CD4-positive, alpha-beta T cell treated with Interleukin-15 for 4 hours (primary cell): ENCODE results near the gene MAP3K5.

Source experiments
- DNase-seq: peaks from one replicate; pipeline ENCODE4 v3.0.0-alpha.2; 2020; ENCODE audit warnings: low spot score

MAP3K5 gene

DNA sequence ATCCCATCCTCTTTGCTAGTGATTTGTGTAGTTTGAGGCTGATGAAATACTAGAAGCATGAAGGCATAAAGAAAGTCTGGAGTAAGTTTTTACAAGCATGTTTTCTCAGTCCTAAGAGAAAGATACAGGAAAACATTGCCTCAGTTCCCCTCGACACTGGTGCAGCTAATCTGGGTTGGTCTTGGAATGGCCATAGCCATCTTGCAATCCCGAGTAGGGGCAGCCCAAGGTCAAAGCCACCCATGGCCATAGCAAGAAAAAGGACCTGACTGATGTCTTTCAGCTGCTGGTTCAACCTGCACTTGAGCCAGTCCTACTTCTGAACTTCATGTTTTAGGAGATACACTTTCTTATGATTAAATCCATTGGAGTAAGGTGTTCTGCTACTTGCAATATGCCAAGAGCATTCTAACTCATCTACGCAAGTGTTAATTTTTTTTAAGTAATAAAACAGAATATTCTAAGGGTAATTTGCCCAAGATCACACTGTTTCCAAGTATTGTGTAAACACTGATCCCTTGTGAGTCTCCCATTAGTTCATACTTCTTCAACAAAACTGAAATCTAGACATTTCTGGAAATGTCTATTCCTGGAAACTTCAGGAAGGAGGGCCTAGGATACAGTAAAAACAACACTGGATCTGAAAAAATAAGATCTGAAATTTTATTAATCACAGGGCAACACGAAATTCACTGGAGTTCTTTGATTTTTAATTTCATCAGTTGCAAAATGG lies 108.9 kb downstream of the MAP3K5 start:
- DNase-seq = no peak

DNA sequence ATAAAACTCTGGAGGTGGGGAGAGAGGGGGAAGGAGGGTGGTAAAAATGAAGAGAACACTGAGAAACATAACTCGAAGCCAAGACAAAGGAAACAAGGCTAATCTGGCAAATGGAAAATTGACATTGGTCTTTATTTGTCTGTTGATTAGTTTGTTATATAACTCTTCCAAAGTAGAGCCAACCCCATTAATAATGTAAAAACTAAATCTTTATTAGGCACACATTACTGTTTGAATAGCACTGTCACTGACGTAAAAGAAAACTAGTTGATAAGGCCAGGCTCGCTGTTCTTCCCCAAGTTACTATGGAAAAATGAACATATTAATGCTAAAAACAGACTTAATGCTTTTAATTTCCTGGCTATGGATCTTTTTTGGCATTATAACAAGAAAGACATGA lies 110.0 kb downstream of the MAP3K5 start:
- DNase-seq = no peak

DNA sequence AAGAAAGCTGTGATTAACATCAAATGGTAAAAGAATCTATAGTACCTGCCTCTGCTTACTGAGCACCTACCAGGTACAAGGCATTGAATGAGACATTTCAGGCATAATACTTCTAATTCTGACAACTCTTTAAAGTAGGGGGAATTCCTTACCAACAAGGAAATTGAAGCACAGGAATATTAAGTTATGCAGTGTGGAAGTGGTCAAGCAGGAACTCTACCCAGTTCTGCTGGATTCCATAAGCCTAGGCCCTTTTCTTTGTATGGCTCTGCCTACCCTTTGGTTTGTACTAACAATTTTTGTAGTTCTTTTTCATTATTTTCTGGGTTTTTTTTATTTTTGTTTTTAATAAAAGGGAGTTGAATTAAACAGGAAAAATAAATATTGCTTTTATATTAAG lies 114.5 kb downstream of the MAP3K5 start:
- DNase-seq = no peak

DNA sequence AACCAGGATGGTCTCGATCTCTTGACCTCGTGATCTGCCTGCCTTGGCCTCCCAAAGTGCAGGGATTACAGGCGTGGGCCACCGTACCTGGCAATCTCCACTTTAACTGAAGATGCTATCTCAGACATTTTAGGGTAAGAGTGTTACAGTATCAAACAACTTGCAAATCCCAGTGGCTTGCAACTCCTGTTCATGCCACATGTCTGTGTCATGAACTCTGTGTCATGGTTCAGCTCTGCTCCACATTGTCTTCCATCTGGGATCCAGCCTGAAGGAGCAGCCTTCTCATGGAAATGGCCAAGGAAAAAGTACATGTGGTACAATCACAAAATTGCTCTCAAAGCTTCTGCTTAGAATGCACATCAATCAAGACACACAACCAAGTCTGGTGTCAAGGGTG lies 114.9 kb downstream of the MAP3K5 start:
- DNase-seq = no peak

DNA sequence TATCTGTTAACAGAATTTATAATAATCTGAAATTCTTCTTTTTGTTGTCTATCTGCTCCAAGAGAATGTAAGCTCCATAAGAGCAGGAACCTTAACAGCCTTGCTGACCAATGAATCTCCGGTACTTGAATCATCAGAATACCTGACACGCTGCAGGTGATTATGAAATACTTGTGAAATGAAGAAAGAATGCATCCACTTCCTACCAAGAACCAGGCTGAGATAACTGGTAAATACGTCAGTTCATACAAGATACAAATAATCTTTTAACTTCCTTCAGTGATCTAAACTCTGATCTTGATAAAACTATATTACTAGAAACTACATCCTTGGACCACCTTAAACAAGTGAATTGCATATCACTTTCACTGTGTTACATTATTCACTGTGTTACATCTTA lies 116.2 kb downstream of the MAP3K5 start:
- no peak for DNase-seq

DNA sequence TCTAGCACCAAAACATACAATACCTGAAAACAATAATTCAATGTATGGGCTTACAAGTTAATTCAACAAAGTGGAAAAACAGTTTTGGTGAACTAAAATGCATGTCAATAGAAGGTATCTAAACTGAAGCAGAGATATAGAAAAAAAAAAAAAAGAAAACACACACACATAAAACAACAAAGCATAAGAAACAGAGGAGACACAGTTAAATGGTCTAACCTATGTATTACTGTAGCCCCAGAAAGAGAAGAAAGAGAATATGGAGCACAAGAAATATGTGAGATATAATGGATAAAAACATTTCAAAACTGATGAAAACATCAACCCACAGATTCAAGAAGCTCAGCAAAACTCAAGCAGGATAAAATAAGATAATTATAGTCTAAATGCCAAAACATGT lies 118.7 kb downstream of the MAP3K5 start:
- DNase-seq = no peak

- no peak for DNase-seq
Observed at GRCh38 chr6:136672144-136672543, 120.1 kb downstream of the MAP3K5 start.

DNA sequence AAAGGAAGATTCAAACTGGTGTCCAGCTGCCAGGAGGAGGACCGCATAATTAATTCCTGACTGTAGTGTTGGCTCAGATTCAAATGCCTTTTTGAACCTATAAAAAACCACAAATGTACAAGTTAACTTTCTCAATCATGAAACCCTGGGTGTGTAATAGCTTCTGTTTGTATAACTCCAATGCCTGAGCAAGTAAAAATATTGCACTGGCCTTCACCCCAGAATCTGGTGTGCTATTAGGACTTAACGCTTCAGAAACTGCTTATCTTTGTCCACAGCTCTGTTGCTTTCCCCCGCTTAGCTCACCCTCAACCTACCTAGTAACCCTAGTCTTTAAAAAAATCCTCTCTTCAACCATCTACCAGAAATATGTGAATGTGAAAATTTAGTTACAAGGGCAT lies 123.0 kb downstream of the MAP3K5 start:
- no peak for DNase-seq

DNA sequence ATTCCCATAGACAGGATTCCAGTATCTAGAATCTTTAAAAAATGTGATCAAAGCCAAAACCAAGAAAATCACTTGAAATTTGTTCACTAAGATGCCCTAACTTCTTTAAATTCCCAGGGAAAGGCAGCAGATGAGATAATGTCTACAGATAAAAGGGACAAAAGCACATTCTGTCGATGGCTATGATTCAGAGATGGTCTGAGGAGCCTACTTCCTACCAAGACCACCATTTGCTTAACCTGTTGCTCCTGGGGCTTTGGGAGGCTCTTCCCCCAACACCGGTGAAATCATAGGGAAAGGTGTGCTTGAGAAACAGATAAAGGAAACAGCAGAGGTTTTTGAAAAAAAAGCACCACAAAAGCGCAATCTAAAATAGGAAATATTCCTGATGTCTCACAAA lies 123.7 kb downstream of the MAP3K5 start:
- no peak for DNase-seq

DNA sequence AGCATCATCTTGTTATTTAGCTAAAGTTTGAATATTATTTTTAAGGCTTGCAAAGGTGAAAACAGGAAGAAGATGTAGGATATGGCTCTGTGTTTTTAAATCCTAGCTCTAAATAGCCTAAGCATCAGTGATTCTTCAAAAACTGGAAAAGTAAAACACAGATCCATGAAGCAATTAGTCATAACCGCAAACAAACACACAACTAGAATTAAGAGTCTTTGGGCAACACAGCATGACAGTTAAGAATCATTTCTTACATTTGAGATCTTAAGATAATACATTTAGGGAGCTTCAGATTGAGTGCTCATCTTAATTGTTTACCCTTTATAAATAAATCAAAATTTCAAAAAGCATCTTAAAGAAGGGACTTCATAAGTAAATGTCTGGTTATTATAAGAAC lies 126.2 kb downstream of the MAP3K5 start:
- no peak for DNase-seq

GRCh38 chr6:136662347-136663237 lies 129.7 kb downstream of the MAP3K5 start:
- no peak for DNase-seq

- no peak for DNase-seq
Observed at GRCh38 chr6:136660727-136661126, 131.6 kb downstream of the MAP3K5 start.

DNA sequence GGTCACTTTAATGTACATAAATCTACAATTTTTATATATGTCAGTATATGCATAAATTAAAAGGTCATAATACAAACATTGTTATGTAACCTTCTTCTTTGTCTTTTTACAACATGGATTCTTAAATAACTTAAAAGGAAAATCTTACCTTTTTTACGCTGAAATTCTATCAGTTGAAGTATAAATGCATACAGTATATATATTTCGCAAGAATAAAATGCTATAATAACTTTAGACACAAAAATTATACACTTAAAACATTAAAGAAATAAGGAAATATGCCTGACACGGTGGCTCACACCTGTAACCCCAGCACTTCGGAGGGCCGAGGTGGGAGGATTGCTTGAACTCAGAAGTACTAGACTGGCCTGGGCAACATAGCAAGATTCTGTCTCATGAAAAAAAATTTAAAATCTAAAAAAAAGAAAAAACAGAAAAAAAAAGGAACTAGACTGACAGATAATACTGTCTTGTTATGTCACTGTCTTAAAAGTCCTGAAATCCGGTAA lies 132.2 kb downstream of the MAP3K5 start:
- DNase-seq = no peak

GRCh38 chr6:136658711-136659110 lies 133.6 kb downstream of the MAP3K5 start:
- DNase-seq = no peak

DNA sequence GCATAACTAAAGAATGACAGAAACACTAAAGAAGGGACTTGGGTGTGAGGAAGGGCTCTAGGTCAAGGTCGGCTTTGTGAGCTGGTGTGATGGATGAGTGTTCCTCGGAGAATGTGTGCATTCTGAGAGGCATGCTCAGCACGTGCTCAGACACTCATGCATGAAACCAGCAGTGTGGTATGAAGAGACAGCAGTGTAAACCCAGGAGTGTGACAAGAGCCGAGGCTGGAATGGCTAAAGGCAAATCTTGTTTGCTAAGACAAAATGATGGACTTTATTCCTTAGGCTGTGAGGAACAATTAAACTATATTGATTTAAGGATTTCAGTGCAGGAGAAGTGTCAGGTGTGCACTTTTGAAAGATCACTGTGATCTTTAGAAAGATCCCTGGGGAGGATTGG lies 134.6 kb downstream of the MAP3K5 start:
- DNase-seq = no peak

DNA sequence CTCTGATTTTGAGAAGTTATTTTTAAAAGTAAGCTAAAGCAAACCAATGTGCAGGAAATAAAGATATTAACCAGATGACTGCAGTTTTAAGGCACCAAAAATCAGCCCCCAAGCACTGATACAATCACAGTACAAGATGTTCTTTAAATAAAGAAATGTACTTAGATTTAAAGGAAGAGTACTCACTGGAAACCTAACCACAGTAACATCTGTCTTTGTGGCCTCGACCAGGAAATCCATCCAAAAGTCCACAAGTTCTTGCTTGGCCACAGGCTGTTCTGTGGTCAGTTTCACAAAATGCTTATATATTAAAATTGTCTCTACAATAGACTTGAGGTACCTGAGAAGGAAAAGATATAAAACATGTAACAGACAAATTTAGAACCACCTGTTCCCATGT lies 136.2 kb downstream of the MAP3K5 start:
- DNase-seq = no peak

DNA sequence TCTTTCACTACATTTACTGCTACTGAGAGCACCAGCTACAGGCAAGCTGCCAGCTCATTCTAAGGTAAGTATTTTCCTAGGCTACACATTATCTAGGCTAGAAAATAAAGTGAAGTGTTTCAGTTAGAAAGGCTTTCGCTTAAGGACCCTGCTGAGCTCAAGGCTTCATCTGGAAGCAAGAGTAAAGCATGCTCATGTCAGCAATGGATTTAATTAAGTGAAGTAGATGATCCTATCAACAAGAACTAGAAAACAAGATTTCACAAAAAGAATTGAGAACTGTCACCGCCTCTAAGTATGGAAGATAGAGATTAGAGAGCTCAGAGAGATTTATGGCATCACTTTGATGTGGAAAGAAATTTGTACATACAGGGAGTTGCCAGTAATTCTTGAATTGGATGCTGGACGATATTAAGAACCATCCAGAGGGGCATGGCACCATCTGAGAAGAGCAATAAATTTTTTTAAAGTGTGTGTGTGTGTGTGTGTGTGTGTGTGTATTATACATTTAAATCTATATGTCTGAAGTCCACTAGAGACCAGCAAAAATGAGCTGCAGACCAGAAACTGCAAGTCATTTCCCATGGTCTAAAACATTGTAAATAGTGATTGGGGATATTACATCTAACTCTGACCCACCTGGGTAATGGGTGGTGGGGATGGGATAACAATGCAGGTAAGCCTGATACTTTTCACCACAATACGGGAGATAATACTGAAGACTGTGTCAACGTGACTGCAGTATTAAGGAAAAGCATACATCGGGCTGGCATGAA lies 136.8 kb downstream of the MAP3K5 start:
- DNase-seq = no peak

DNA sequence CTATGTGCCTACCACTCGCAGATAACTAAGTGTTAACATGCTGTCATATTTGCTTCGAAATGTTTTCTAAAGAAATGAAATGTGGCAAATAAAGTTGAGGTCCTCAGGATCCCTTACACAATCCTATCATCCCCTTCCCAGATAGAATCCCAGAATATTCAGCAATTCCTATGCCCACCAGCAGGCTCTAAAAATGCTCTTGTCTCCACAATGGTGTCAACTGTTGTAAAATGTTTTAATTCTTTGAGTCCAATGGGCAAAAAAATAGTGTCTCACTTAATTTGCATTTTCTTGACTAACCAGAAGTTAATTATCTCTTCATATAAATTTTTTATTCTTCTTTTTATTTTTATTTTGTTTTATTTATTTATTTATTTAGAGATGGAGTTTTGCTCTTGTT lies 138.2 kb downstream of the MAP3K5 start:
- no peak for DNase-seq

DNA sequence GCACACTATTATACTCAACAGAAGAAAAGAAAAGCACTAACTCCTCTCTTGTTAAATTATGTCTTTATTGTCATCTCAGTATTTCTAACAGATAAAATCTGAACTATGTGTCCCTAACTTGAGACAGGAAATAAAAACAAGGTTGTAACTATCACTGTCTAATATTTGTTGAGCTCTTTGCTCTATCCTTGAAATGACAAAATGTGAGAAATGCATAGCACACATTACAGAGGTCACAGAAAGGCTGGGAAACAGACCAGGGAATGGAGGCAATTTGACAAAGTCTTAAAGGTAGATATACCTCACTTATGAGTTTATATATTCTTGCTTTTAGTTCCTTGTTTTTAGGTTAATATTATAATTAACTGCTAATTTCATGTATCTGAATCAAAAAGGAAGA lies 139.6 kb downstream of the MAP3K5 start:
- no peak for DNase-seq

- no peak for DNase-seq
Observed at GRCh38 chr6:136651982-136652381, 140.3 kb downstream of the MAP3K5 start.

- DNase-seq = peak; percentile 66
Observed at GRCh38 chr6:136647363-136647852, 144.9 kb downstream of the MAP3K5 start.

- no peak for DNase-seq
Observed at GRCh38 chr6:136646377-136646776, 145.9 kb downstream of the MAP3K5 start.
